ENCODE measurements around the gene TSPAN14. TPM values are rescaled to one million over a fixed set of nuclear protein-coding genes. Genes with fewer than 3 reads are reported as not detected.

Gene TSPAN14
- total and polyA plus RNA-seq, 2 of the 8 experiments (the other 6 are each of a cell fraction or from before 2014, with no cell fraction given), result 47.4 to 57.8 TPM

GRCh38 chr10:80486785-80487420 lies 32.8 kb downstream of the TSPAN14 start:
- CTCF ChIA-PET (ENCODE audit: partially characterized antibody), result interaction anchor here (0.8 to 5.1 kb wide), 13 partner anchors 12 to 69 kb away, joined by 3 to 42 read pairs (median 5); no protein-coding TSS in a partner anchor

More at GRCh38 chr10:80486785-80487420, 32.8 kb downstream of the TSPAN14 start:
- Histone ChIP-seq H3K9me3 (ENCODE audit: insufficient read depth in 2 of 2, low read depth in 1 of 2, low read length in 1 of 2) (no peaks in the 10 kb centered on the region), H2AK5ac (ENCODE audit: low read depth, low read length) (no peak overlapping the region), H3K14ac (ENCODE audit: insufficient read length) (no peak overlapping the region), H3K23me2 (ENCODE audit: low read depth, low read length) (no peaks in the 10 kb centered on the region), H3K18ac (ENCODE audit: extremely low read depth, low read length) (no peak overlapping the region), H3K36me3 (ENCODE audit: control insufficient read depth in 2 of 4, insufficient read depth in 4 of 4, low read length in 3 of 4) (peaks cover 0 to 13% (median 2%) of the 10 kb centered on the region in 4 experiments; a peak in 4 of 8 replicates), H3K56ac (replicated peaks; ENCODE audit: insufficient read length, low read depth, low read length) (no peak overlapping the region), H4K8ac (ENCODE audit: extremely low read depth, insufficient read depth, low read length) (0 out of 2 replicates have a peak overlapping the region, but pooled peaks have one; percentile 21), H3K79me1 (ENCODE audit: low read depth, low read length) (peaks cover 36% of the 10 kb centered on the region), H2BK5ac (ENCODE audit: low read depth, low read length) (no peak overlapping the region), H2BK20ac (ENCODE audit: low read length) (no peak overlapping the region), H3K4me2 (ENCODE audit: insufficient read depth in 1 of 2, low read depth in 2 of 2, low read length in 2 of 2) (no peak overlapping the region; a peak in 1 of 4 replicates), H2BK12ac (ENCODE audit: low read depth, low read length) (no peak overlapping the region), H2BK15ac (ENCODE audit: low read length) (no peak overlapping the region), H2AFZ (ENCODE audit: low read length) (no peak overlapping the region), H3K27me3 (replicated peaks in 1 of 4; ENCODE audit: control insufficient read depth in 3 of 4, extremely low read depth in 1 of 4, insufficient read depth in 3 of 4, low read length in 3 of 4) (no peaks in the 10 kb centered on the region), H4K91ac (replicated peaks; ENCODE audit: insufficient read length, low read length) (no peak overlapping the region), H3K23ac (ENCODE audit: insufficient read length) (no peak overlapping the region), H4K5ac (ENCODE audit: insufficient read length, low read depth, low read length) (no peak overlapping the region), H3K4me3 (ENCODE audit: extremely low read depth in 1 of 4, insufficient read depth in 2 of 4, low read depth in 3 of 4, low read length in 4 of 4) (no peak overlapping the region), H3K4me1 (replicated peaks in 1 of 4; ENCODE audit: control insufficient read depth in 3 of 4, insufficient read depth in 4 of 4, low read length in 3 of 4) (peaks cover 12 to 20% (median 17%) of the 10 kb centered on the region in 4 experiments), H4K20me1 (replicated peaks in 1 of 2; ENCODE audit: control insufficient read depth in 1 of 2, insufficient read depth in 2 of 2, low read length in 2 of 2) (peaks cover 7 to 33% of the 10 kb centered on the region in 2 experiments), H3K9ac (replicated peaks in 1 of 4; ENCODE audit: extremely low read depth in 1 of 4, low read depth in 3 of 4, low read length in 3 of 4) (no peak overlapping the region), H3K79me2 (ENCODE audit: control insufficient read depth in 1 of 2, insufficient read depth in 2 of 2, low read length in 2 of 2) (peaks cover 4 to 74% of the 10 kb centered on the region in 2 experiments; a peak in 3 of 4 replicates), H3K4ac (replicated peaks; ENCODE audit: insufficient read length, low read depth, low read length) (no peak overlapping the region), H2BK120ac (replicated peaks; ENCODE audit: low read depth, low read length) (no peak overlapping the region), H3K27ac (ENCODE audit: low read depth, low read length) (no peak overlapping the region)
- no peak for FAIRE-seq
- TF ChIP-seq EP300 (IDR thresholded peaks at IDR 0.05; ENCODE audit: borderline replicate concordance in 1 of 2, low read depth in 2 of 2, low read length in 2 of 2), result no peak
- TF ChIP-seq, protein P1, sequence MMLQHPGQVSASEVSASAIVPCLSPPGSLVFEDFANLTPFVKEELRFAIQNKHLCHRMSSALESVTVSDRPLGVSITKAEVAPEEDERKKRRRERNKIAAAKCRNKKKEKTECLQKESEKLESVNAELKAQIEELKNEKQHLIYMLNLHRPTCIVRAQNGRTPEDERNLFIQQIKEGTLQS (IDR thresholded peaks at IDR 0.05; ENCODE audit: insufficient read depth, low read depth, low read length), result no peak
- TF ChIP-seq TEAD4 (IDR thresholded peaks at IDR 0.05; ENCODE audit: low read depth, low read length), result no peak
- TF ChIP-seq GTF2F1 (IDR thresholded peaks at IDR 0.05; ENCODE audit: borderline replicate concordance, low read depth, low read length), result no peak
- TF ChIP-seq, protein P2, sequence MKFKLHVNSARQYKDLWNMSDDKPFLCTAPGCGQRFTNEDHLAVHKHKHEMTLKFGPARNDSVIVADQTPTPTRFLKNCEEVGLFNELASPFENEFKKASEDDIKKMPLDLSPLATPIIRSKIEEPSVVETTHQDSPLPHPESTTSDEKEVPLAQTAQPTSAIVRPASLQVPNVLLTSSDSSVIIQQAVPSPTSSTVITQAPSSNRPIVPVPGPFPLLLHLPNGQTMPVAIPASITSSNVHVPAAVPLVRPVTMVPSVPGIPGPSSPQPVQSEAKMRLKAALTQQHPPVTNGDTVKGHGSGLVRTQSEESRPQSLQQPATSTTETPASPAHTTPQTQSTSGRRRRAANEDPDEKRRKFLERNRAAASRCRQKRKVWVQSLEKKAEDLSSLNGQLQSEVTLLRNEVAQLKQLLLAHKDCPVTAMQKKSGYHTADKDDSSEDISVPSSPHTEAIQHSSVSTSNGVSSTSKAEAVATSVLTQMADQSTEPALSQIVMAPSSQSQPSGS (IDR thresholded peaks at IDR 0.05; ENCODE audit: low read length), result no peak
- no peak for TF ChIP-seq KDM1A (IDR thresholded peaks at IDR 0.05; ENCODE audit: borderline replicate concordance, low read length)
- DNase-seq (ENCODE audit: low read depth in 1 of 2, low spot score in 2 of 2), result no peak
- POLR2A ChIA-PET (ENCODE audit: partially characterized antibody), result interaction anchor here (2.1 kb wide), 1 partner anchor 22 kb away, joined by 5 read pairs; no protein-coding TSS in a partner anchor
- WGBS, 2 experiments (ENCODE audit: extremely low coverage in 1 of 2, insufficient coverage in 1 of 2, insufficient read length in 1 of 2, insufficient replicate concordance in 2 of 2, low coverage in 1 of 2, low lambda C conversion rate in 2 of 2, missing lambda C conversion rate in 1 of 2), result 72% methylated on average over 9 of the region's 9 CpGs; no CpG with 5 or more reads in 1 of the 2 experiments
